ENCODE data around the gene KCTD3. TPM values are rescaled to one million over a fixed set of nuclear protein-coding genes. Genes with fewer than 3 reads are reported as not detected.
A peak's percentile ranks its signal among the peaks of the same experiment; 100 is the strongest.

The KCTD3 gene
- total and polyA plus RNA-seq, 11 donors, result 11.1 to 22.5 (median 15.4) TPM

DNA sequence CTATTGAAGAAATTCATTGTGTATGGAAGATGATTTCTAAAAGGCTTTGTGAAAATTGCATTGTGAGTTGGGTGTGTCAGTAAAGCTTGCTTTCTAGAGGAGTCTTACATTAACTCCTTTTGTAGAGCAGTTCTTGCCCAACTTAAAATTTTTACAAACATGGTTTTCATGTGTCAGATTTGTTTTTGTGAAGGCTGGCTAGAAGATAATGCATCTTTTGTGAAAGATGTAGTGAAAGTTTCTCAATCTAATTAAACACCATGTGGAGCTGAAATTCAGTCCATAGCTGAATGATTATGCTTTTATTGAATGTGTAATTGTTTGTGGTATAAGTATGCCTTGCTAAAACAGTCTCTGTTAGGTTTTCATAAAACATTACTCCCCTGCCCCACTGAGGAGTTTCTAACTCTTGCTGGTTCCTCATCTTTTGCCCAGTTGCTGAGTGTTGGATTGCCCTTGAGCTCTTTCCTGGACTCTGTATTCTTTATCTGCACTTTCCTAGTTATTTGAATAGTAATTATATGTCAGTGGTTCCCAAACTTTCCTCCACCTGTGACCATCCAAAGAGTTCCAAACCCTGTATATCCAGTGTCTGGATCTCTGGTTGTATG lies 38.0 kb downstream of the KCTD3 start:
- no peak for ATAC-seq
- no peak for DNase-seq

DNA sequence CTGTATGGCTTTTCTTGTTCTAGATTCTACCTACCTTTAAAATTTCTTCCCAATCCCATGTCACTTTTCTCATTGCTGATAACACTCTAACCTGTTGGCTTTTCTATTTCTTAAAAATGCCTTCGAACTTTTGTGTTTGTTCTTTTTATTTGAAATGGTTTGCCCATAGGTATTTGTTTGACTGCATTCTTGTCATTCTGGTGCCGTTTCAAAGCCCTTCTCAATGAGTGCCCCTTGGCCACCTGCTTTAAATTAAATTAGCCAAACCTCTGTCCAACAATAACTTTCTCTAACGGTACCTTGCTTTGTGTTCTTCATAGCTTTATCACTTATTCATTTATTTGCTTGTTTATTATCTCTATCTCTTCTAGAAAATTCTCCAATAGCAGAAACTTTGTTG lies 38.9 kb downstream of the KCTD3 start:
- H3K4me3 ChIP-seq, result no peak overlapping the region
- H3K27me3 ChIP-seq, result no peaks in the 10 kb centered on the region
- H3K36me3 ChIP-seq, result peaks cover 0 to 82% (median 46%) of the 10 kb centered on the region in 9 donors
- DNase-seq (no peak), ATAC-seq (no peak)
- no peak overlapping the region for H3K27ac ChIP-seq
- TF ChIP-seq POLR2A (IDR thresholded peaks at IDR 0.05) (no peak), CTCF (IDR thresholded peaks at IDR 0.05) (no peak)
- peaks cover 0 to 14% (median 0%) of the 10 kb centered on the region in 12 donors for H3K4me1 ChIP-seq
- intact Hi-C loops (cut with DNase I), result loop anchor here in 1 of 10 donors (5.0 kb wide), 1 partner anchor 34 kb away; no protein-coding TSS in a partner anchor
- 58 to 75% (median 70%) methylated on average over 3 of the region's 3 CpGs for WGBS, 4 donors
- H3K9me3 ChIP-seq, result no peaks in the 10 kb centered on the region

More for the DNA sequence above, 38.0 kb downstream of the KCTD3 start:
- Histone ChIP-seq H3K36me3 (peaks cover 0 to 83% (median 40%) of the 10 kb centered on the region in 9 donors), H3K4me3 (no peak overlapping the region), H3K4me1 (peaks cover 0 to 19% (median 2%) of the 10 kb centered on the region in 12 donors), H3K9me3 (no peaks in the 10 kb centered on the region), H3K27ac (no peak overlapping the region), H3K27me3 (no peaks in the 10 kb centered on the region)
- intact Hi-C loops (cut with DNase I), result loop anchor here in 1 of 10 donors (5.0 kb wide), 1 partner anchor 33 kb away; no protein-coding TSS in a partner anchor
- no peak for TF ChIP-seq CTCF (IDR thresholded peaks at IDR 0.05)
- no peak for TF ChIP-seq POLR2A (IDR thresholded peaks at IDR 0.05)

DNA sequence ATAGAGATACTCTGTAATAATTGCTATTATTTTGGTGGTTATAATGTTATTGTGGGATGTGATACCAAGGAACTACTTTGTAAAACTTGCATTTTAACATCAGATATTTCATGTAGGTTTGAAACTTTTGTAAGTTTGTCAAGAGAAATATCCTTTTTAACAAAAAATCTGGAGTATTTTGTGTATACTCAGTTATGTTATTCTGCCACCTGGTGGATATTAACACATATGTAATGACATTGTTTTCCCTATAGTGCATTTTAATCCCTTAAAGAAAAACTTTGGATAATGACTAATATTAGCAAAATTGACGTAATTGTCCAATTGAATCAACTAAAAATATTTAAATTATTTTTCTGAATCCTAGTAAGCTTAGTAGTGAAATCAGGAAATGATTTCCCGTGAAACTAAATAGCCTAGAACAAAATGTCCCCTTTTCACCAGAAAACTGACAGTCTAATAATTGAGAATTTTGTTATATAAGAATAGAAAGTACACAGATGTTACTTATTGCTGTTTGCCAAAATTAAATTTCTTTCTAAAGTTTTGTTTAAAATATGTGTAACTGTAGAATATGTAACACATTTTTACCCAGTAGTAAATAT lies 39.6 kb downstream of the KCTD3 start:
- Histone ChIP-seq H3K36me3 (peaks cover 0 to 84% (median 47%) of the 10 kb centered on the region in 9 donors), H3K4me1 (peaks cover 0 to 14% (median 0%) of the 10 kb centered on the region in 12 donors), H3K9me3 (no peaks in the 10 kb centered on the region), H3K27me3 (no peaks in the 10 kb centered on the region), H3K4me3 (no peak overlapping the region), H3K27ac (no peak overlapping the region)
- ATAC-seq (no peak), DNase-seq (no peak)
- intact Hi-C loops (cut with DNase I), result loop anchor here in 1 of 10 donors (5.0 kb wide), 1 partner anchor 34 kb away; no protein-coding TSS in a partner anchor
- 71 to 89% (median 81%) methylated on average over 2 of the region's 2 CpGs for WGBS, 4 donors
- TF ChIP-seq POLR2A (IDR thresholded peaks at IDR 0.05) (no peak), CTCF (IDR thresholded peaks at IDR 0.05) (peak; percentile 30 to 63 (median 46))

DNA sequence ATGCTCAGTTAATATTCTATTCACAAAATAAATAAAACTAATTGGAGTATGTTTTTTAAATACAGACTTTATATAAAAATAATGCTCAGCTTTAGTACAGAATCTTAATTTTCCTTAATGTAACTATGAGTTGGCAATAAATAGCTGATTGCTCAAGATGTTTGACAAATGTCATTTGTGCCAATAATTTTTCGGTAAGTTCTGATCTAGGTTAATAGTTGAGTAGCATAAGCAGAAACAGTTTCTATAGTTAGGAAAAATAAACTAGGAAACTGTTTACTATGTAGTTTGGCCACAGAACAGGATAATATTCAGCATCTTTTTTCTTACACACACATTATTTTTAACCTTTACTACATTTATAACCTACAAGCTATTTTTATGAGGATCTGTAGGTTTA lies 40.3 kb downstream of the KCTD3 start:
- no peak for DNase-seq
- H3K27ac ChIP-seq, result no peak overlapping the region
- ATAC-seq, result no peak
- H3K27me3 ChIP-seq, result no peaks in the 10 kb centered on the region
- H3K36me3 ChIP-seq, result peaks cover 0 to 84% (median 49%) of the 10 kb centered on the region in 9 donors
- WGBS, 4 donors, result 78 to 91% (median 88%) methylated on average over 1 of the region's 1 CpG
- no peaks in the 10 kb centered on the region for H3K9me3 ChIP-seq
- H3K4me1 ChIP-seq, result peaks cover 0 to 14% (median 3%) of the 10 kb centered on the region in 12 donors
- intact Hi-C loops (cut with DNase I), result loop anchor here in 1 of 10 donors (5.0 kb wide), 1 partner anchor 35 kb away; no protein-coding TSS in a partner anchor
- H3K4me3 ChIP-seq, result no peak overlapping the region
- TF ChIP-seq POLR2A (IDR thresholded peaks at IDR 0.05) (no peak), CTCF (IDR thresholded peaks at IDR 0.05) (no peak)

All from heart left ventricle (tissue), 16 donors.